Activated CD8-positive, alpha-beta memory T cell treated with anti-CD3 and anti-CD28 coated beads, Interleukin-2, amount 50 U/mL, for 24 hours (primary cell): ENCODE results near the gene CCDC85C.

Experiments used
- DNase-seq: peaks from one replicate; pipeline ENCODE4 v3.0.0-alpha.2; 2020; ENCODE audit errors: extremely low read depth

Gene CCDC85C

DNA sequence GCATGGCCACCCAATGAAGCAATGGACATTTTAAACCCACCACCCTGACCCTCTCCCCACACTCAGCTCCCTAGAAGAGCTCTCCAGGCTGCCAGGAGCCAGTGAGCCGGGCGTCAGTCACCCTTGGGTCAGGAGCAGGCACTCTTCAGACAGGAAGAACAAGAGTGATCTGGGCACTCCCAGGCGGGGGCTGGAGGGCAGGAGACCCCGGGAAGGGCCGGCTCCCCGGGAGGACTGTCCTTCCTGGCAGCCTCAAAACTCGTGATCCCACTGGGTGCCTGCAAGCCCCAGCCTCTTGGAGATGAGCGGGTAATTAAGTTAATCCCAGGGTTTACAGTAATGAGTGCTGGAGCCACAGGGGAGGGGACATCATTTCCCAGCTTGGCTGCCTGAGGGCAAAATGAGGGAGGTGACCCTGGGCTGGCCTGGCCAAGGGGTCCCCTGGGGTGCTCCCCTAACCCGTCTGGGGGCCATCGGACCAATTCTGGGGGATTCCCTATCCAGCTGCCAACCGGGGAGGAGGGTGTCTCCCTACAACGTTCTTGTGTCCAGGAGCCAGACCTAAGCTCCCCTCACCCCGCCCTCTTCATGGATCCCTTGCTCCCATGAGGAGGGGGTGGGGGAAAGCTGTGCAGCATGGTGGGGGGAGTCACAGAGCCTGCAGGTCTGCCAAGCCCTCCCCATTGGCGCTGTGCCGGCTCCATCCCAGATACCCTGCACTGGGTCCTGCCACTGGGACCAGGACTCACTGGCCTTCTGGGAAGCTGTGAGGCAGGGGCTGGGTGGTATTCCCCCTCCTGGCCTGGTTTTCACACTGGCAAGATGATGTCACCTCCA is 63.6 kb downstream of the CCDC85C start:
- DNase-seq = no peak

DNA sequence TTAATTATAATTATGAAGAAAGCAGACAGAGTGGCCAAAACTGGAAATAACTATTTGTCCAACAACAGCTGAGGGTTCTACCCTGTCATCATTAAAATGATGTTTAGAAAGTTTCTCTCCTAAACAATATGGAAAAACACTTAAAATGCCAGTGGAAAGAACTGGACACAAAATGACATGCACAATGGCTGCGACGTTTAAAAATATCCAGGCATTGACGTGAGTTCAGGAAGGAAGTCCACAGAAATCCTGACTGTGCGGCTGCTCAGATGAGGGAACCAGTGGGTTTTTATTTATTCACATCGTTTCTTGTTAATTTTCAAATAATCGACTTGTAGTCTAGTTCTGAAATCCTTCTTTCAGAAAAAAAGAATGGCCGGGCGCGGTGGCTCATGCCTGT is 64.5 kb downstream of the CCDC85C start:
- DNase-seq = no peak

DNA sequence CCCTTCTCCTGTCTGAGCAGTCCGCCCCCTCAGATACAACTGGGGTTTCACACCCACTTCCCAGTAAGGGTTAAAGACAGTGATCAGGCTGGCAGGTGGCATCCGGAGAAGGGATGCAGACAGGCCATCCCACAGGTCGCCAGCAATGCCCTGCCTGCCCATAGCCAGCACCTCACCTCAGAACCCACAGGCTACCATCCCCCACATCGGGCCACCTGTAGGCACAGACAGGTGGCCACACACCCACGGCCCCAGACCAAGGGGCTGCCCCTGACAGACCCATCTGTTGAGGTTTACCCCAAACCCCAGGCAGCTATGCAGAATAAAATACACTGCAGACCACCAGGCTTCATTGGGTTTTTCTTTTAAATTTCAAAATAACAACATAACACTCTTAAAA is 65.3 kb downstream of the CCDC85C start:
- DNase-seq = no peak

DNA sequence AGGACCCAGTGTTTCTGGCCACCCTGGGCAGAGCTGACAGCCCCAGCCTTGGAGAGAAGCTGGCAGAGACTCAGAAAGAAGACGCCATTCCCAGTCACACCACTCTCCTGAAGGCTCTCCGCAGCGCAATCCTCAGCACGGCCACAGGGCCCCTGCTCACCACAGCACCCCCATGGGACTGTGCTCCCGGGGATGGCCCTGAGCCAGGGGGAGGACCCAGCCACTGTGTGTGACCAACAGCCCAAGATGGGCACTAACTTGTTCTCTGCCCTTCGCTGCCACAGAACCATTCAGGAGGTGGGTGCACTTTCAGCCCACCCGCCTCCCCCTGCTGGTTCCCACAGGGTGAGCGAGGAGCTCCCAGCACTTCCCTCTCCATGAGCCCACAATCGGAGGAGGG is 65.7 kb downstream of the CCDC85C start:
- no peak for DNase-seq

DNA sequence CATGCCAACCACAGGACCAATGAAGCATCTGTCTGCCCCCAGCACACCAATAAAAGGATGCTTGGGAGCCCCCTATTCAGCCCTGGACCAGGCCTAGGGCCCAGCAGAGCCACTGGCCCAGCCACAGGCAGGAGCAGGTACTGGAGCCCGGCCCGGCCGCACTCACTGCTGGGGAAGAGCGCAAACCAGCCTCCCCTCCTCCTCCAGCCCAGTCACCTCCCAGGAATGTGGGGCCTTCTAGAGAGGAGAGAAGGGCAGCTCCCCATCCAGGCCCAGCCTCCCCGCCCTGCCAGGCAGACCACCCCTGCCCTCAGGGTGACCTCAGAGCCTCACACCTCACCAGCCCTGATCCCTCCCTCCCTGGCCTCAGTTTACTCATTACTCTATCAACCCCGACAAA is 66.6 kb downstream of the CCDC85C start:
- DNase-seq = no peak

DNA sequence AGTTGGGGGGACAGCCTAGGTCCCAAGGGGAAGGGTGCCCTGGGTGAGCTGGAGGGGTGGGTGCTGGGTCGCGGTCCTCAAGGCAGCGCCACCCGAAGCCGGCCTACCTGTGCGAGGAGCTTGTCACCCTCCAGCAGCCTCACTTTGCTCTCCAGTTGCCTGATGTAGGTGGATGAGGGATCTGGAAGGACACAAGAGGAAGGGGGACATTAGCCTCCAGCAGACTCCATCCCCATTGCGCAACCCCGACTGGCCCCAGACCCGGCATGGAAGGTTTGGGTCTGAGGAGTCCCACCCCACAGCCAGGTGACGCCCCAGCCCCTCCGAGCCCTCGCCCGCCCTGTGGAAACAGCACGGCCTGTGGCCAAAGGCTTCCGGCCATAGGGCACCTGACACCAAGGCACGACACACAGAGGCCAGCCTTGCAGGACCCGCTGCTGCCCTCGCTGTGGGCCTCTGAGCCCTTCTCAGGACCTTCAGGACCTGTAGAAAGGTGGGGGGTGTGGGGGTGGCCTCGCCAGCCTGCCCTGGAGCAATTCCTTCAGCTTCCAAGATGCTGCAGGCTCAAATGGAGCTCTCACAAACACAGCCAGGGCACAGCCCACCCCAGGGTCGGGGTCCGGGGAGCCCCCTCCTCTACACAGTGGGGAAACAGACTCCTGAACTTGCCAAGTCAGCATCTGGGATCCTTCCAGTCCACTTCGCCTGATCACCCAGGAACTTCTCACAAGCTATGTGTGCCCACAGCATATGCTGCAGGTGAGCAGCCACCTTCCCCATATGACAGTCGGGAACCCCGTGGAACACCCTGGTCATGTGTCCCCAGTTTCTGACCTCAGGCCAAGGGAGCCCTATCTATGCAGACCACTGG is 67.9 kb downstream of the CCDC85C start:
- no peak for DNase-seq

DNA sequence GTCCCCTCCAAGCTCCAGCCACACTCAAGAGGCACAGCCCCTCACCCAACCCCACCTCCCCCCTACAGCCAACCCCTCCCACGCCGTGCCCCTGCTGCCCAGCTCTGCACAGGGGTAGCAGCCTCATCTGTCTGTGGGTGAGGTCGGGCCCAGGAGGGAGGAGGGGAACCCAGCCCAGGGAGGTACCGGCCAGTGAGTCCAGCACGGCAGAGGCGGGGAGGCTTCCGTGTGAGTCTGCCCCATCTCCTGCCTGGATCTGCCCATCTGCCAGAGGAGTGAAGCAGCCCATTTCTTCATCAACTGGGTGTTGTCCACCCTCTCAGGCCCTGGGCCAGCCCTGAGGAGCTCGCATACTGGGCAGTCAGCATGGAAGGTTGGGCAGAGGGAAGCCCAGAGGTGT is 68.6 kb downstream of the CCDC85C start:
- DNase-seq = no peak

DNA sequence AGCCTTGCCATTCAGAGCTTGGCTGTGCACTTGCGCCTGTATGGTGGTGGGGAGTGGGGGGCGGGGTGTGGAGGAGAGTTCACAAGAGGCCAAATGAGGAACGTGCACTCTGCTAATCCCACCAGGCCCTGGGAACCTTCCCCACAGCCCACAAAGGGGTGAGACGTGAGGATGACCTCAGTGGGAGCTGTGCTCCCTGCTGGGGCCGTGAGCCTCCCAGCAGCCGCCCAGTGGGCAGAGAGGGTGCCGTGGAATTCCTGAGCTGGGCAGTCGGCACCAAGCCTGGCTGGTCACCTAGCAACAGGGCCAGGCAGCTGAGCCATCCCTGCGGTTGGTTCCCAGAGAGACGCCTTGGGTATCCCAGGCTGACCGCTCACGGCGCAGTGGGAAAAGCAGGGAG is 69.1 kb downstream of the CCDC85C start:
- DNase-seq = no peak

DNA sequence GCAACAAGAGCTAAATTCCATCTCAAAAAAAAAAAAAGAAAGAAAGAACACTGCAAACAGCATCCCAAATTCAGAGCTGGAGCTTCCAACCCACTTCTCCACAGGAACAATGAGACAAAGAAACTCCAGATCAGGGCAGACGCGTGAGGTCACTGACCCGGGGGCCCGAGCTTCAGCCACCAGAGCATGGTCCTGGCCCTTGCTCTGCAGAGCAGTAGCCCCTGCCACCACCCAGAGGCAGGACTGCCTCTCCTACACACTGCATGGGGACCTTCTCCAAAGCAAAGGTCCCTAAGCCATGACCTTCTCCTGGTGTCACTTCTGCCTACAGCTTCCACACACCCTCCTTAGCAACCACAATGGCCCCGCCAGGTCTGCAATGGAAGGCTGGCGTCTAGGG is 69.7 kb downstream of the CCDC85C start:
- no peak for DNase-seq

DNA sequence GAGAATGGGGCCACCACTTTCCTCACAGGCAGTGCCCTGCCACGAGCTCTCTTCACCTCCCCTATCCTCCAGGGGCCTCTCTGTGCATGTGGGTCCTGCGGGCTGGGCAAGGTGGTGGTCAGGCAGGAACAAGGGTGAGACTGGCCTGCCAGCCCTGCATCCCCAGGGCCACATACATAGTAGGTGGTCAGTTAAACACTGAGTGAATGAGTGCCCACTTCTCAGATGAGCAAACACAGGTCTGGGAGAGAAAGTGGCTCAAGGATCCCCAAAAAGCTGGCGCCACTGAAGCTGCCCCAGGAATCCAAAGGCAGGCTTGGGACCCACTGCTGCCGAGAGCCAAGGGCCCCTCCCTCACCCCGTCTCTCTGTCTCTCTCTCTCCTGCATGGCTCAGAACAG is 71.7 kb downstream of the CCDC85C start:
- DNase-seq = no peak

DNA sequence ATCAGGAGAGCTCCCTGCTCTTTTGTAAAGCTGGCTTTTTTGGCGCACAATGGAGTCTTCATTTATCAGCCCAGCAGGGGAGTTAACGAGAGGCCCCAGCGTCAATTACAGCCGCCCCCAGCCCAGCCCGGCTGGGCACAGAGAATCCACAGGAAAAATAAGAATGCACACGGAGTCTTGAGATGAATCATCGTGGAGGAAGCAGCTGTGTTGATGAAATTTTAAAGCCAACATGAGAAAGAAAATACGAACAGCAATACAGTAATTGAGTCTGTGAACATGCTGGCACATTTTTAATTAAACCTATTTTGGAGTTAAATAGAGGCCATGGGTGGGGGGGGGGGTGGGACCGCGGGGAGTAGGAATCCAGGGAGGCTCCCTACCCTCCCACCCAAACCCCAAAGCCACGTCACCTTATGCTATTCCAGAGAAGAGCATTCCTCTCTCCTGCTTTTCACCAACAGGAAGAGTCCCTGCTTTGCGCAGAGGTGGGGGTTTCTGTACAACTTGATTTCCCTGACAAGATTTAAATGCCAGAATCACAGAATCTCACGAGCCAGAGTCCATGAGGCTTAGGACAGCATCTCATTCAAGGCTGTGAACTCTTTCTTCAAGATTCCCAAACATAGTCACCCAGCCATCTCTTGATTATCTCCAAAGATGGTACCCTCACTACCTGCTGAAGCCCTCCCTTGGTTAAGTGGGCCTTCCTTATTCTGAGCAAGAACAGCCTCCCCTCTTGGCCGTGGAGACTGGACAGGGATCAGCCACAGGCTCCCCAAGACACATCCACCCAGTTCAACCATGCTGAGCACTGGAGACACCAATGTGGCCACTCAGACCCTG is 72.5 kb downstream of the CCDC85C start:
- no peak for DNase-seq

DNA sequence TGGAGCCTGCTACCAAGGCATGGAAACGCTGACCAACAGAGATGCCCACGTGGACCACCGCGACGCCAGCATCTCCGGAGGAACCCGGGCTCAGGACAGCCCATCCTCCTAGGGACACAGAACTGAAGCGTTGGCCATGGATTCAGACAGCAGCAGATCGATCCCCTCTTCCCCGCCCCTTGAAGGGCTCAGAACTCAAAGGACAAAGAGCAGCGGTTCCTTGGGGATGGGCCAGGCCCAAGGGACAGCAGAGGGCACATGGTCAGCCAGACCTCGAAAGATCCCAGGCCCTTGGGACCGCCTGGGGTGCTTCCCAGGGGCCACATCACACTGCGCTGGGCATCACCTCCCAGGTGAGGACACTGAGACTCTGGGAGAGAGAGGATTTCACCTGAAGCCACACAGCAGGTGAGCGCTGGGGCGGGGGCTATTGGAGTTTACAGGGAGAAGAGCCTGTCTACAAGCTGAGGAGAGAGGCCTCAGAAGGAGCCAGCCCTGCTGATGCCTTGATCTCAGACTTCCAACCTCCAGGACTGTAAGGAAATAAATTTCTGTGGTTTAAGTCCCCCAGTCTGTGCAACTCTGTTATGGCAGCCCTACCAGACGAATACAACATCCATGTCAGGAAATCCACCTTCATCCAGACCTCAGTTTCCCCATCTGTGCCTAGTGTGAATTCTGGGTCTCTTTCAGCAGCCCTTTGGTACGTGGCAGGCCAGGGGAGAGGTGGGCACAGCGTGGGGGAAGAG is 73.4 kb downstream of the CCDC85C start:
- no peak for DNase-seq

DNA sequence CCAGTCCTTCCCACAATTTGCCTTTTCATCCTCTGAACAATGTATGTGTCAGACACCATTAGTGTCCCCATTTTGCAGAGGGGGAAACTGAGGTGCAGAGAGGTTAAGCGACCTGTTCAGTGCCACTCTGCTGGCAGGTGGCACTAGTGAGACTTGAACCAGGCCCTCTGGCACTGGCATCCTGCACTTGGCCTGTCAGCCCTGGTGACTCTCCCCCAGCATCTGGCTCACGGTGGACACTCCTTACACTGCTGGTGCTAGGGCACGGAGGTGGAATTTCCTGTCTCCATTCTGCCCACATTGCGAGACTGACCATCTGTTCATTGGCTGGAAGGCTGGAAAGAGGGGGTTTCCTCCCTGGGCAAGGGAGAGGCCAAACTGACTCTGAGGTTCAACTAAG is 74.1 kb downstream of the CCDC85C start:
- DNase-seq = no peak

DNA sequence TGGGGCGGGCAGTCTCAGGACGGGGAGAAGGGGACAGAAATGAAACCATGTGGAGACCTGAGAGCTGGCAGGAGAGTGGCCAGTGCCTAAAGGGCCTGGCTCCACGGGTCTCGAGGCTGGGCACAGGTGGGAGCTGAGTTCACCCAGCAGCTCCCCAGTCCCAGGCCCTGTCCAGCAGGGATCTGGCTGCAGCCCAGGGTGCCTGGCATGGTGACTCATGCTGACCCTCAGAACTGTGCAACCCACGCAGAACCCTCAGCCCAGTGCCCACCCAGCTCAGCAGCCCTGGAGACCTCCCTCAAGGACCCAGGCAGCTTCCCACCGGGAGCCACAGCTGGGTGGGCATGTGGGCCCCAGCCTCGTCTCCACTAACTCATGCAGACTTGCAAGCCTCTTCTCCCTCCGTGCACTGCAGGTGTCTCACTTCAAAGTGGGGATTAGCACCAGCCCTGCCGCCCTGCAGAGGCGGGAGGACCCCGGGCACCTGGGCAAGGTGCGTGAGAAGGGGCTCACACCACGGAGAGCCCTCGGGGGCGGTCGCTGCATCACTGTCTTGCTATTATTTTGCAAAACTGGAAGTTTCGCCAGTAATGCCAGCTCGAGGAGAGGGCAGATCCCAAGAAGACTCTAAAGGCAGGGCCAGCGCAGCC is 76.5 kb downstream of the CCDC85C start:
- no peak for DNase-seq

DNA sequence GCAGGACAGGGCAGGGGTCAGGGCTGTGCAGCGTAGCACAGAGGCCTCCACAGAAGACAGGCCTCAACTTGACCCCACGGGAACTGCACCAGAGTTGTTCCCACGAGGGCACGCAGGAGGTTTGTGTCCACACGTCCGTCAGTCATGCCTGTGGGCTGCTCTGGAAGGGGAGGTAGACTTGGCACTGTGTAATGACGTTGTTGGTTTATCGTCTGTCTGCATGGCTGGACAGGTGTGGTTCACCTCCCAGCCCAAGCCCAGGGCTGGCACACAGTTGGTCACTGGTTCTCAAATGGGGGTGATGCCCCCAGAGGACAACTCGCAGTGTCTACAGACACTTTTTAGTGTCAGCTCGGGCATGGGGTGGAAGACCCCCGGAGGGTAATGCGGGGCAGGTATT is 77.0 kb downstream of the CCDC85C start:
- no peak for DNase-seq

DNA sequence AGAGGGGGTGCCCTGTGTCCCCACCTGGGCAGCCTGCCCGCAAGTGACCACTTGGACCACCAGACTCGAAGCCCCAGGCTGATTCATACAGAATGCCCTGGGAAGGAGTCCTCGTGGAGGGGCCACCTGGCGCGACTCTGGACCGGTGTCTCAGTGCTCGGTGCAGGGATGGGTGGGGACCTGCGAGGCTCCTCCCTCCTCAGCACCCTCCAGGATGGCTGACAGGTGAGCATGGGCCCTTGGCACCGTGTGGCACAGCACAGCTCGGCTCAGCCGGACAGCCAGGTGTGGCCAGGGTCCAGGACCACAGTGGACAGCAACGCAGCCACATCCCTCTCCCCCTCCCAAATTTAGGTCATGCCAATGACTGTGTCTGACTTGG is 78.3 kb downstream of the CCDC85C start:
- DNase-seq = no peak

DNA sequence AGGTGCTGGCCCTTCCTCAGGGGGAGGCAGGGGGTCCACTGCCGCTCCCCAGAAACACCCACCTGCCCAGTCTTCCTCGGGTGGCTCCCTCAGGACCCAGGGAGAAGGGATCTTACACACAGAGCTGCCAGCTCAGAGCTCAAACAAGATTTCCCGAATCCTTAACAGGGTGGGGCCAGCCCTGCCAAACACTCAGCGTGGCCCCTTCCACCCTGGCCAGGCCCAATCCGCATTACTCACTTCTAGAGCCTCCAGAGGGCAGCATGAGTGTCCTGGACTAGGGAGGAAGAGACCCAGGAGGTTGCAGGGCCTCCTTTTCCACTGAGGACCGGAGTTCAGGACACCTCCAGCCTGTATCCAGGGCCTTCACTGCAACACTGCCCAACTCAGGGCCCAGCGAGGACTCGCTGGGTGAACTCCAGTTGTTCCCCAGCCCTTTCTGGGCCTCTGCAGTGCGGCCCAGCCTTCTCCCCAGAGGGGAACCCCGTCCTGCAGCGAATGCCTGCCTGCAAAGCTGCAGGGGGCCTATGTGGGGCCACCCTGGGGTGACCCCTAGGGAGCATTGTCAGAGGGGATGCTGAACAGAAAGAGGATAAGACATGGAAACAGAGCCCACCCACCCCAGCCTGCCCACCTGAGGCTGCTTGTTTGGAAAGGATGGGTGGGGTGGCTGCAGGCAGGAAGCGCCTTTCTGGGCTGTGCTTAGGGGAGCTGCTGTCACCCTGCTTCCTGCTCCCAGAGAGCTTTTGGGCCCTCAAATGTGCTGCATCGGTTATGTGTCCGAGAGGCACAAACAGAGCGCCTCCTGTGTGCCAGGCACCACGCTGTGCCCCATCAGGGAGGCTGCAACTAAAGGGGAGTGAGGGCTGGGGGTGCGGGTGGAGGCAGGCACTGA is 79.0 kb downstream of the CCDC85C start:
- no peak for DNase-seq

DNA sequence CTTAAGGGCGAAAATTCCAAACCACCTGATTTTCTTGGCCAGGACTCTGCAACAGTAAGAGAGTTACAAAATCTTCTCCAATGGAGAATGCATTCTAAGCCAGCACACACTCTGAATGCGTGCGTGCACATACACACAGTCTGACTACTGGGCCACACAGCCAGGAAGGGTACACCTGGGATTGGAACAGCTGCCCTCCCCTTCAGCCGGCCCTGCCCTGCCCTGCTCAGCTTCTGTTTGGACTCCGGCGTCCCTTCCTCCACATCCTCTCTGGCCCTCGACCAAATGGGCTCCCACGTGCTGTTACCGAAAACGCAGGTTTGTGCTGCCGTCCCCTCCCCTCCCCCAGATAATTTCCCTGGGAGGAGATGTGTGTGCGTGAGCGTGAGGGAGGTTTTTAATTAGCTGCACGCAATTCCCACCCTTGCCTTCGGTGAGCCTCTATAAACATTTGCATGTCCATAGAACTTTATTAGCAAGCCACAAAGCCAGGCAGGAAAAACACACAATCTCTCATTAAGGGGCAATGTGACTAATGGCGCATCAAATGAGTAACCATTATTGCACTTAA is 79.8 kb downstream of the CCDC85C start:
- DNase-seq = no peak

DNA sequence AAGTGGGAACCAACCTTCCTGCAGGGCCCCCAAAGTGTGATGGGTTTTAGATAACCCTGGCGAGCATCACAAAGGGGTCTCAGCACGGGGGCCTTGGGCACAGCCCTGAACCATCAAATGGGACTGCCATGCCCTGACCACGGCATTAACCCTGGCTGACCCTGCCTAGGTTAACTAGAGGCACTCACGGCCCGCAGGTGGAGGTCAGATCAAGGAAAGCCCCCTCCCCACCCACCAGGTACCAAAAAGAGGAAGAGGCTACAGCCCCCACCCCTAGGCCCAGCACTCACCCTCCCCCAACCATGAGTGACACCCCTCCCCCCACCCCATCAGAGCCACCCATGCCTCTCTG is 80.3 kb downstream of the CCDC85C start:
- no peak for DNase-seq
